ENCODE data around the gene F13A1. TPM values are rescaled to one million over a fixed set of nuclear protein-coding genes. Genes with fewer than 3 reads are reported as not detected.

The F13A1 gene
- total RNA-seq, 2 experiments from 2014 or later, result not detected

DNA sequence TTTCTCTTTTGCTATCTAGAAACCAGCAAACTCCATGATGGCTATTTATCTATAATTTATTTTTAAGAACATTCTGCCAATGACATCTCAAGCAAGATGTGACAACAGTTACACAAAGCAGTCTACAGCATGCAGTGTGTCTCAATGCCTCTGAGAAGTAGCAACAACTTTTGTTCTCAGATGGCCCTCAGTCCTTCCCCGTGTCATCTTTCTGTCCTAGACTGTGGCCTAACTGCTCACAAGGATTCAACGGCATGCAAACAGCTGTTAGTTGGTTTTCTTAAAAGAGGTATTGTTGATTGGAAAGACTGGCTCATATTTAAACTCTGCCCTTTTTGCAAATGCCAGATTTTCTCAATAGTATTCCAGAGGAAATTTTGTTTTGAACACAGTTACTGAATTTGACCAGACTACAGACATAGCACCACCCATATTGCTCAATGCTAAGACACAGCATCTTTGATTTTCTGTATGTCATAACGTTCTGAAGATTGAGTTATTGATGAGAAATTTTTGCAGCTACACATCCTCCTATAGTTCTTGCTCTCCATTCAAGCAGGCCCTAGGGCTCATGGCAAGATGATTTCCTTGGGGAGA, 26.1 kb upstream of the F13A1 start:
- Mint-ChIP-seq H3K4me1 (ENCODE audit: low read depth) (no peaks in the 10 kb centered on the region), H3K36me3 (ENCODE audit: low read depth) (no peaks in the 10 kb centered on the region), H3K4me3 (no peak overlapping the region), H3K27me3 (ENCODE audit: low read depth) (peaks cover 11% of the 10 kb centered on the region), H3K27ac (no peak overlapping the region), H3K9me3 (no peaks in the 10 kb centered on the region)
- no peak for DNase-seq
- intact Hi-C loops (cut with micrococcal nuclease), result no loop called here
- CTCF ChIA-PET, result no interaction called here

DNA sequence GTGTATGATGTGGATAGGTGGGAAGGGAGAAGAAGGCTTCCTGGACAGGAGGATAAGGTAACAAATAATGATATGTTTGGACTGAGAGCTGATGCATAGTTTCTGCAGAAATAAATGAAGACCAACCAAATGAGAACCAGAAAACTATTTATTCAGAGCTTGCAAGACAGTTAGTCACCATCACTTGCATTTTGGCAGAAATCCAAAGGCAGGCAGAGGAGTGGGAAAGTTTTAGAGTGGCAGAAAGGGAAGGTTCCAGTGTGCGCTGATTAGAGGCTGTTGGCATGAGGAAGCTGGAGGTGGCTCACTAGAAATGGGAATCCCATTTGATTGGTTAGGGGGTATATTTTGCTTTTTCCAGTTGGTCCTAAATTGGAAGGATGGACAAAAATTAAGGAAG, 13.0 kb upstream of the F13A1 start:
- no peak for DNase-seq
- Mint-ChIP-seq H3K36me3 (ENCODE audit: low read depth) (no peaks in the 10 kb centered on the region), H3K27ac (no peak overlapping the region), H3K4me3 (no peak overlapping the region), H3K27me3 (ENCODE audit: low read depth) (peaks cover 6% of the 10 kb centered on the region), H3K4me1 (ENCODE audit: low read depth) (peaks cover 3% of the 10 kb centered on the region), H3K9me3 (no peaks in the 10 kb centered on the region)
- CTCF ChIA-PET, result no interaction called here
- intact Hi-C loops (cut with micrococcal nuclease), result no loop called here

DNA sequence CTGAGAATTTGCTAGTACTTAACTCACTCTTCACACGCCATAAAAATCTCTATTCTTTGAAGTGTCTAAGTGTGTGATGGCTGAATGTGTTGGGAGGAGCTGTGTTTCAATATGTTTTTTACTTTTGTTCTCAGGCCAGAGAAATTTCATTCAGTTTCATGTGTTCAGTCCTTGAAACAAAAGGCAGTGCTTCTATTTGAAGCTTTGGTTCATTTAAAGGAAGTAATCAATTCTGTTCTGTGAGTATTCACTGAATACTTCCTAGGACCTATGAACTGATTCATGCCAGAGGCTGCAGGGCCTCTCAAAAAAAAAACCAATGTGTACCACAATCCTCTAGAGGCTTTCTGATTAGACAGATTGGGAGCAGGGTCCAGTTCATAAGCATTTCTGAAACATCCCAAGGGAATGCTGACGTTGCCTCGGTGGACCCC, 12.4 kb upstream of the F13A1 start:
- CTCF ChIA-PET, result interaction anchor here (0.6 to 1.0 kb wide), 2 partner anchors 49 to 215 kb away, joined by 3 read pairs; no protein-coding TSS in a partner anchor
- H3K4me1 Mint-ChIP-seq (ENCODE audit: low read depth), result peaks cover 3% of the 10 kb centered on the region
- H3K4me3 Mint-ChIP-seq, result no peak overlapping the region
- H3K36me3 Mint-ChIP-seq (ENCODE audit: low read depth), result no peaks in the 10 kb centered on the region
- intact Hi-C loops (cut with micrococcal nuclease), result no loop called here
- H3K27ac Mint-ChIP-seq, result no peak overlapping the region
- no peaks in the 10 kb centered on the region for H3K9me3 Mint-ChIP-seq
- peaks cover 6% of the 10 kb centered on the region for H3K27me3 Mint-ChIP-seq (ENCODE audit: low read depth)
- no peak for DNase-seq

DNA sequence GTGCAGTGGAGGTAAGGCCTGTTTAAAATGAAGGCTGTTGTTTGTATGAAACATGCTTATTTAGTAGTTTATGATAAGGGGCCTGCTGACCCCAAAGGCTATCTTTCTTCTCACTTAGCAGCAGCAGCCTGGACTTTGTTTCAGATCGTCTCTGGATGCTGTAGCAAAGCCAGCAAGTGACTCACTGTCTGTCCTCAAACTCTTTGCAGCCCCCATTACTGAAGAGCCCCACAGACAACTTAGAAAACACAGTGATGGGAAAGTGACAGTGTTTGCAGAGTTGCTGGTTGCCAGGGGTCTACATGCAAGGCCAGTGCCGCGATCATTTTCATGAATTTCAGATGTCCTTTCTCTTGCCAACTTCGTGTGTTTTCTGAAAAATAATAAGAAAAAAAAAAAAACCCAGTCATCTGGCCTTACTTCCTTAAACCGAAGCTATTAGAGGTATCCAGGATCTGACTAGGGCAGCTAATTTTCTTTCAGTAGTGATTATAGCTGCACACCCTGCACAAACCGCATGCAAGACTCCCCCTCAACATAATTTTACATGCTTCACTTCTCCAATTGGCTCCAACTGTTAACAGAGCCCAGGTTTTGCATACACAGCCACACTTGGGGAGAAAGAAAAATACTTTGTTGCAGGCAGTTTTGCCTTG, 11.6 kb upstream of the F13A1 start:
- peaks cover 6% of the 10 kb centered on the region for H3K27me3 Mint-ChIP-seq (ENCODE audit: low read depth)
- intact Hi-C loops (cut with micrococcal nuclease), result no loop called here
- H3K4me3 Mint-ChIP-seq, result no peak overlapping the region
- H3K36me3 Mint-ChIP-seq (ENCODE audit: low read depth), result no peaks in the 10 kb centered on the region
- no peak overlapping the region for H3K27ac Mint-ChIP-seq
- H3K9me3 Mint-ChIP-seq, result no peaks in the 10 kb centered on the region
- no peak for DNase-seq
- CTCF ChIA-PET, result interaction anchor here (1.0 kb wide), 1 partner anchor 215 kb away, joined by 3 read pairs; no protein-coding TSS in a partner anchor
- peaks cover 3% of the 10 kb centered on the region for H3K4me1 Mint-ChIP-seq (ENCODE audit: low read depth)

DNA sequence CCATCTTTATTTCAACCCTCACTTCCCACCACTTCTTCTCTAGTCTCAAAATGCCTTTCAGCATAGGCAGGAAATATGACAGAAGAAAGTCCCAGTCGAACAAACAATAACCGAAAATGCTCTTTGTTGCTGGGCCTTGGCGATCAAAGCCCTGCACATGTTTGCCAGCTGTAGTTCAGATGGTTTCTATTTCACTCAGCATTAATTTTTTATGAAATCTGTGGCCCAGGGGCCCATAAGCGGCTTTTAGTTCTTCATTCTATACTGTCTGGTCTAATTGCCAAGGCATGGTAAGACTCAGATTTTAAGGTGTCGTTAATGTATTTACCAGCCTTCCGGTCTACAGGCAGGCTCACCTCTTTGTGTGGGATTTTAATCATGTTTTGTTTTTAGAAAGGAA, 10.9 kb upstream of the F13A1 start:
- CTCF ChIA-PET, result no interaction called here
- H3K4me1 Mint-ChIP-seq (ENCODE audit: low read depth), result peaks cover 3% of the 10 kb centered on the region

DNA sequence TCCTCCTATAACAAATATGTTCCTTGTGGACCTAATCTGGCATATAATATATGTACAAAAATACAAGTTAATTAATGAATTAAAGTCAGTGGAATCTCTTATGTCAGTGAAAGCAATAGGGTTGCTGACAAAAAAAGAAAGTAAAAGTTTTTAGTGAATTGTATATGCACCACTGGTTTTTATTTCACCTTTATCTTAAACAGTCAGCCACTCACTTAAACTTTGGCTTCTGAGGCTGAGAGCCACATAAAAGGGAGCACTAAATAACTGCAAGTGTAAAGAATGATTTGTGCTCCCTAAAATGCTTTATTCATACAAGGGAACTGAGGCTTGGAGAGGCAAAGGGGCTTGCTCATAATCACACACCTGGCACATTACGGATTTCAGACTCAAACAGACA, 9.9 kb upstream of the F13A1 start:
- H3K9me3 Mint-ChIP-seq, result no peaks in the 10 kb centered on the region
- peaks cover 4% of the 10 kb centered on the region for H3K27me3 Mint-ChIP-seq (ENCODE audit: low read depth)
- CTCF ChIA-PET, result no interaction called here
- DNase-seq, result no peak
- intact Hi-C loops (cut with micrococcal nuclease), result no loop called here
- H3K4me1 Mint-ChIP-seq (ENCODE audit: low read depth), result peaks cover 3% of the 10 kb centered on the region
- H3K27ac Mint-ChIP-seq, result no peak overlapping the region
- H3K4me3 Mint-ChIP-seq, result no peak overlapping the region
- H3K36me3 Mint-ChIP-seq (ENCODE audit: low read depth), result no peaks in the 10 kb centered on the region

More for the DNA sequence above, 10.9 kb upstream of the F13A1 start:
- Mint-ChIP-seq H3K36me3 (ENCODE audit: low read depth) (no peaks in the 10 kb centered on the region), H3K27ac (no peak overlapping the region), H3K9me3 (no peaks in the 10 kb centered on the region), H3K4me3 (no peak overlapping the region), H3K27me3 (ENCODE audit: low read depth) (peaks cover 4% of the 10 kb centered on the region)
- intact Hi-C loops (cut with micrococcal nuclease), result no loop called here
- DNase-seq, result no peak

DNA sequence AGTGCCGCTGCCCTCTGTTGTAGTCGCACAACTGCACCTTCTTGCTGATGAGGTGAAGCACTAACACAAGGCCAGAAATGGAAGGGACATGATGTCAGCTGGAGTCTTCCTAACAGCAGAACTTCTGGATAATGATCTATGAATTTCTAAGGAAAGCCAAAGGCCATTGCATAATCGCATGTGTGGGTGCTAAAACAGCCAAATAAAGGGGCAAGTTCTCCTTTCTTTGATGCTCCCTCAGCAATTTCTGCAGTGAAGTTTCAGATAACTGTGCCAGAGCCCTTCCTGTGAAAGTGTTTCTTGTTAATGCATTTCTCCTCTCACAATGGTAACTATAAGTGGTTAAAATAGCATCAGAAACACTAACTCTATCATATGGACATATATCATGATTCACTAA, 8.0 kb upstream of the F13A1 start:
- CTCF ChIA-PET, result interaction anchor here (0.5 kb wide), 1 partner anchor 20 kb away, joined by 3 read pairs; no protein-coding TSS in a partner anchor
- intact Hi-C loops (cut with micrococcal nuclease), result no loop called here
- no peak for DNase-seq
- Mint-ChIP-seq H3K27ac (no peak overlapping the region), H3K4me1 (ENCODE audit: low read depth) (peaks cover 3% of the 10 kb centered on the region), H3K36me3 (ENCODE audit: low read depth) (no peaks in the 10 kb centered on the region), H3K9me3 (no peaks in the 10 kb centered on the region), H3K27me3 (ENCODE audit: low read depth) (peaks cover 6% of the 10 kb centered on the region), H3K4me3 (no peak overlapping the region)

DNA sequence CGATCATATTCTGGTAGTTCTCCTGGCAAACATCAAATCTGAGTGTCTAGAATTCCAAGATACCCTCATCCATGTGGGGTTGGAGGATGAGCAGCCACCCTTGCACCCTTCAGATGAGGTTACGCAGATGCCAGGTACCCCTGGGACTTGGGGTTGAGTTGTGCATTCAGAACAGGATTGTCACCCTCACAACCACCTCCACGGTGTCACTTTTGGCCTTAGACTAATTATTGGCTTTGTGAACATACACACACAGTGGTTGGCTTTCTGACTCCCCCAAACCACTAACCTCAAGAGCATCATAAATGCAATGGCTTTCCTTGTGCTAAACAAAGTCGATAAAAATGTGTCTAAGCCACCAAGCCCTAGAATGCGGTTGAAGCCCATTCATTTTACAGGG, 2.9 kb upstream of the F13A1 start:
- peaks cover 46% of the 10 kb centered on the region for H3K27me3 Mint-ChIP-seq (ENCODE audit: low read depth)
- intact Hi-C loops (cut with micrococcal nuclease), result no loop called here
- no peaks in the 10 kb centered on the region for H3K9me3 Mint-ChIP-seq
- H3K27ac Mint-ChIP-seq, result no peak overlapping the region
- H3K36me3 Mint-ChIP-seq (ENCODE audit: low read depth), result no peaks in the 10 kb centered on the region
- CTCF ChIA-PET, result no interaction called here
- H3K4me3 Mint-ChIP-seq, result no peak overlapping the region
- no peak for DNase-seq
- H3K4me1 Mint-ChIP-seq (ENCODE audit: low read depth), result no peaks in the 10 kb centered on the region

DNA sequence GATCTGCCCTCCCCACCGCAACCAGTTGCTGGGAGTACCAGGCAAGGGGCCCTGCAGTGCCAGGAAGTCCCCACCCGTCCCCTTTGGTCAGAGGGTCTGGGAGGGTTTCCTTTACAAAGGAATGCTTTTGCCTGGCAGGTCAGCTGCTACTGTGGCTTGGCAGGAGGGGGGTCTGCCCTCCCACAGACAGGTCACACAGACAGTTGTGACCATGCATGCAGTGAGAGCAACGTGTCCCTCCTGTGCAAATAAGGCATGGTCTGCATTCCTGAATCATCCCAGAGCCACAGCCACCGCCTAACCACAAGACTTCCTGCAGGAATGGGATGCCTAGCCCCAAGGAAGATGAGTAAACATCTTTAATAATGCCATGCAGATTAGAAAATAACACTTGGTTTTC, 439 bp upstream of the F13A1 start:
- H3K4me3 Mint-ChIP-seq, result no peak overlapping the region
- no peaks in the 10 kb centered on the region for H3K9me3 Mint-ChIP-seq
- no peak overlapping the region for H3K27ac Mint-ChIP-seq
- CTCF ChIA-PET, result no interaction called here
- peaks cover 55% of the 10 kb centered on the region for H3K27me3 Mint-ChIP-seq (ENCODE audit: low read depth)
- no peaks in the 10 kb centered on the region for H3K36me3 Mint-ChIP-seq (ENCODE audit: low read depth)
- intact Hi-C loops (cut with micrococcal nuclease), result no loop called here
- H3K4me1 Mint-ChIP-seq (ENCODE audit: low read depth), result no peaks in the 10 kb centered on the region
- no peak for DNase-seq

DNA sequence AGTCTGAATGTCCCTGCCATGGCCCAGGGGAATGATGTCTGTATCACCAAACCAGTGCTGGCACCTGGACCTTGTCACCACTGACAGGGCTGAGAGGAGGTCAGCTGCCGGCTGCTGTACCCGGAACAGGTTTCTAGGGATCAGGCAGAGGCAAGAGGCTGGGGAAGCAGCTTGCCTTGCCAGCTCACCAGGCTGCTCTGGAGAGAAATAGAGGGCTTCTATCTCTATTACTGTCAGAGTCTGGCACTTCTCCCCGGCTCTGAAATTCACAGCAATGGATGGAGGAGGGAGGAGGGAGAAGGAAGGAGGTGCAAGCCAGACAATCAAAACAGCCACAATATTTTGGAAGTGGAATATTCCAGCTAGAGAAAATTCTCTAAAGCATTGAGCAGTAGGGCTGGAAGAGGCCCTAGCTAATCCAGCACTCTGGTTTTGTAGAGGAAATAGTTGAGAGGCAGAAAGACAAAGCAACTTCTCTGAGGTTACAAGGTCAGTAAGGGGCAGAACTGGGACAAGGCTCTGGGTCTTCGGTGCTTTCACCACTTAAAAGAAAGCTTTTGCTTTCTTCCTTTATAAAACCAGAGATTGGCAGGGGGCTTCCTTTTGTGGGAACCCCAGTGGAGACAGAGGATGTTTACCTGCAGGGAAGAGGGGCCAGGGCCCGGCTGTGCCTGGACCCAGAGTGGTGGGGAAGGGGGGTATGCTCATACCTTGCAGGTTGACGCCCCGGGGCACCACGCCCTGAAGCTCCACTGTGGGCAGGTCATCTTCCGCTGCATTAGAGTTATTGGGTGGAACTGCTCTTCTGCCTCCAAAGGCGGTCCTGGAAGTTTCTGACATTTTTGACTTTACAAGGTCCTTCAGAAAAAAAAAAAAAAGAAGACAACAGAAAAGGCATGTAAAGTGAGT, 2.4 kb downstream of the F13A1 start:
- Mint-ChIP-seq H3K9me3 (no peaks in the 10 kb centered on the region), H3K36me3 (ENCODE audit: low read depth) (no peaks in the 10 kb centered on the region), H3K4me1 (ENCODE audit: low read depth) (no peaks in the 10 kb centered on the region), H3K4me3 (no peak overlapping the region), H3K27ac (no peak overlapping the region), H3K27me3 (ENCODE audit: low read depth) (peaks cover 61% of the 10 kb centered on the region)
- DNase-seq, result no peak
- intact Hi-C loops (cut with micrococcal nuclease), result loop anchor here (10.0 kb wide), 1 partner anchor 853 kb away; no protein-coding TSS in a partner anchor
- CTCF ChIA-PET, result interaction anchor here (0.6 to 0.7 kb wide), 2 partner anchors 656 to 1204 kb away, joined by 3 read pairs; no protein-coding TSS in a partner anchor

DNA sequence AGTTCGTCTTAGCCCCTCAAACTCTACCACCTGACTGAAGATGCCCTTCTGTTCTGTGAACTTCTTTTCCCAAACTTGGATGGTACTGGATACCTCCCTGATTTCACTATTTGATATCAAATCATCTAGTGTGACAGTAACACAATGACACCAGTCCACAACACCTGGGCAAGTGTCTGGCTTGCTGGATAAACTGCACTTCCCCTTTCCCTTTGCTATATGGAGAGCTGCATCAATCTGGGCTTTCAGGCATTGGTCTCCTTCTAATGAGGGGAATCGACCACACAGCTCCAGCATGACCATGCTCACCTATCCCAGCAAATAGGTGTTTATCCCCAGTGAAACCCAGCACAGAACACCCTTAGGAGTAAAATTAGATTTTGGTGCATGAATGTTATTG, 3.1 kb downstream of the F13A1 start:
- Mint-ChIP-seq H3K4me3 (no peak overlapping the region), H3K27me3 (ENCODE audit: low read depth) (peaks cover 57% of the 10 kb centered on the region), H3K9me3 (no peaks in the 10 kb centered on the region), H3K27ac (no peak overlapping the region), H3K4me1 (ENCODE audit: low read depth) (no peaks in the 10 kb centered on the region), H3K36me3 (ENCODE audit: low read depth) (no peaks in the 10 kb centered on the region)
- intact Hi-C loops (cut with micrococcal nuclease), result loop anchor here (10.0 kb wide), 1 partner anchor 853 kb away; no protein-coding TSS in a partner anchor
- no peak for DNase-seq
- CTCF ChIA-PET, result interaction anchor here (0.6 to 0.7 kb wide), 2 partner anchors 657 to 1203 kb away, joined by 3 read pairs; no protein-coding TSS in a partner anchor

DNA sequence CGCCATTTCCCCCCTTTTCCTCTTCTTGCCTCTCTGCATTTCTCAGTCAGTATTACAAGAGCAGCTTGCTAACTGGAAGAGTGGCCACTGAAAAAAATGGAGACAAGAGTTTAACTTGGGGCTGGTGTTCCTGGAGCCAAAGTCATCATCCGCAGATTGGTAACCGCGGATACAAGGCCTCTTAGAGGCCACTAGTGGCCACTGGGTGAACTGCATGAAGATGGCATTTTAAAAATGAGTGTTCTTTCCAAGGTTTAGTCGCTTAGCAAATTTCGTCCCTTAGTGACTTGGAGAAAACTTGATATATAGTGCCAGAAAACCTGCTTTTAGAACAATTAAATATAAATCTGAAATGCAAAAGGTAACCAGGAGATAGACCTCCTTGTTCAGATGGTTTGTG, 4.8 kb downstream of the F13A1 start:
- CTCF ChIA-PET, result no interaction called here
- Mint-ChIP-seq H3K4me3 (no peak overlapping the region), H3K4me1 (ENCODE audit: low read depth) (no peaks in the 10 kb centered on the region), H3K27ac (no peak overlapping the region), H3K36me3 (ENCODE audit: low read depth) (no peaks in the 10 kb centered on the region), H3K27me3 (ENCODE audit: low read depth) (peaks cover 48% of the 10 kb centered on the region), H3K9me3 (no peaks in the 10 kb centered on the region)
- DNase-seq, result peak; percentile 64
- intact Hi-C loops (cut with micrococcal nuclease), result loop anchor here (2.0 to 10.0 kb wide), 2 partner anchors 231 to 851 kb away; no protein-coding TSS in a partner anchor
